NCI-H226 (cell line): Measurements from ENCODE around the gene CISD3.
"Not testable (repeated sequence)": the region's sequence is repeated elsewhere in the genome, so short reads cannot be mapped to it uniquely, and the experiment has no call there.

Experiments
- DNase-seq: peaks from one replicate; pipeline ENCODE4 v3.0.0-alpha.2; 2015

The CISD3 gene

GRCh38 chr17:38709104-38709820 is 20.9 kb upstream of the CISD3 start:
- DNase-seq, result no peak

DNA sequence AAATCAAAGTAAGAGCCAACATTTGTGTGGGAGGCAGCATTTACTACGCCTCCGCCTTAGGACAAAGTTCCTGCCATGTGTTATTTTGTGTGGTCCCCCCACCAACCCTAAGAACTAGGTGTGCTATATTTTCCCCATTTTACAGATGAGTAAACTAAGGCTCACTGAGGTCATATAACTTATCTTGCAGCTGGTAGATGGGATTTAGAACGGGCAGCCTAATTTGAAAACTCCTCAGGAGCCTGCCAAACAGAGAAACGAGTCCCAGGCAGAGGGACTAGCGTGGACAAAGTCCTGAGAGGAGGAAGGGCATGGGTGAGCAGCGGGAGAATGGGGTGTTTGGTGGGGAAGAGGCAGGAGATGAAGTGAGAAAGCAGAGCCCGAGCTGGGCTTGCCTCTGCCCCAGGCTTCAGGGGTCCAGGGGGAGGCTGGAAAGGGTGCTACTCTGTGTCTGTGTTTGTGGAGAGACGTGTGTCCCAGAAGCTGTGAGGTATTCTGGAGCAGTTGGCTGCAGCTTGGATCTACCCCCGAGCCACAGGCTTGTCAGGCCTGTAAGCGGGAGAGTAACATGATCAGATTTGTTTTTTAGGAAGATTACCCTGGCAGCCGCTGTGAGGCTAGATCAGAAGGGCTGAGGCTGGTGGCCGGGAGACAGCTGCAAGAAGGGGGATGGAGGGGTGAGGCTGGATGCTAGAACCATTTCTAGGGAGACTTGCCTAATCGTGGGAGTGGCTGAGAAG is 20.1 kb upstream of the CISD3 start:
- DNase-seq, result no peak

GRCh38 chr17:38710604-38710962 is 19.6 kb upstream of the CISD3 start:
- no peak for DNase-seq

- no peak for DNase-seq
Observed at GRCh38 chr17:38710985-38711384, 19.2 kb upstream of the CISD3 start.

- DNase-seq, result no peak
Observed at GRCh38 chr17:38711792-38712571, 18.2 kb upstream of the CISD3 start.

DNA sequence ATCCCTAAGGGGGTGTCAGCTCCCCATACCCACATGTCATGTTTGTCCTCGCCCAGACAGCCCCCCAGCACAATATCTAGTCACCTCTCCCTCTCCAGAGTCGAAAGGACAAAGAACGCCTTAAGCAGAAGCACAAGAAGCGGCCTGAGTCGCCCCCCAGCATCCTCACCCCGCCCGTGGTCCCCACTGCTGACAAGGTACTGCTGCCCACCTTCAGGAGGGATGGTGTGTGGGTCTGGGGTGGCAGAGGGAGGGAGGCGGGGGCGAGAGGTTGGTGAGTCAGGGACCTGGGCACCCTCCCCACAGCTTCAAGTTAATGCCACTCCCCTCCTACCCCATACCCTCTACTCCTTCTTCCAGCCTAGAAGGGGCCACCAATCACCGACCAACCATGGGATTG is 17.5 kb upstream of the CISD3 start:
- DNase-seq, result no peak

DNA sequence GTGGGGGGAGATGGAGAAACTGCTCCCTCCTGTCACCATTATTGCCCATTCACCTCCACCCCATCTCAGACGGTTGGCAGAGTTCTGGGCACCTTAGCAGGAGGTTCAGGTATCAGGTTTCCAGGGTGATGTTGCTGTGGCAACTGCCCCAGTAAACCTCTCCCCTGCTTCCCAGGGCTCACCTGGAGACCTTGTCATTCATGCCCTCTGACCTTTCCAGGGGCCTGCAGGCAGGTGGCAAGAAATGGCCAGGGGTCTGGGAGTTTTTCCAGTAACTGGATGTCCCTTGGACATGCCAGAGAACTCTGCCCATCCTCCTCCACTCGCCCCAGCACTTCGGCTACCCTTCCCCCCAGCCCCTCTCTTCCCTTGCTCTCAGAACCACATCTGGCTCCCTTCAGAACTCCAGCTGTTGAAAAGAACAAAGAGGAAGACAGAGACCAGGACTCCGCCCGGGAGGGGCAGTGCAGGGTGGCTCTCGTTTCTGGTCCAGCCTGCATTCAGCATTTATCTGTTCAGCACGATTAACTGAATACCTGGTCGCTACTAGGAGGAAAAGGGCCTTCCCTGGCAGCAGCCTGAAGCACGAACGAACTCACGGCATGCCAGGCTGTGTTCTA is 16.6 kb upstream of the CISD3 start:
- no peak for DNase-seq

GRCh38 chr17:38715216-38715943 is 14.8 kb upstream of the CISD3 start:
- no peak for DNase-seq

- DNase-seq, result no peak
Observed at GRCh38 chr17:38716368-38717005, 13.7 kb upstream of the CISD3 start.

DNA sequence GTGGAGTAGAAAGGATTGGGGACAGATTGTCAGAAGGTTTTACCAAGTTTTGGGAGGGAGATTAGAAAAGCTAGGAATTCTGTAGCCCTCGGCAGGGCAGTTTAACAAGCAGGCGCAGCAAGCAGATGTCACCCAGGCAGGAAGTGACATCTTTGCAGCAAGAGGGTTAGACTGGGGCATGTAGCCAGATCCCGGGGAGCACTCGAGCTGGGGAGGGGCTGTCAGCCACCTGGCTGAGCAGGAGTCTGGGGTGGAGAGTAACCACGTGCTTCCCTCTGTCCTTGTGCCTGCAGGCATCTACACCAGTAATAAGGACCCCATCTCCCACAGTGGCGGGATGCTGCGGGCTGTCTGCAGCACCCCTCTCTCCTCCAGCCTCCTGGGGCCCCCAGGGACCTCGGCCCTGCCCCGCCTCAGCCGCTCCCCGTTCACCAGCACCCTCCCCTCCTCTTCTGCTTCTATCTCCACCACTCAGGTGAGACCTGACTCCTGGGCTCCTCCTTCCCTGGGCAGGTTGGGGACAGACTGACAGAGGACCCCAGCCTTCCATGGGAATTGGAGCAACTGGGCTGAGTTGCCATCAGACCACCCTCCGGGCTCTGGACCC is 12.9 kb upstream of the CISD3 start:
- no peak for DNase-seq

DNA sequence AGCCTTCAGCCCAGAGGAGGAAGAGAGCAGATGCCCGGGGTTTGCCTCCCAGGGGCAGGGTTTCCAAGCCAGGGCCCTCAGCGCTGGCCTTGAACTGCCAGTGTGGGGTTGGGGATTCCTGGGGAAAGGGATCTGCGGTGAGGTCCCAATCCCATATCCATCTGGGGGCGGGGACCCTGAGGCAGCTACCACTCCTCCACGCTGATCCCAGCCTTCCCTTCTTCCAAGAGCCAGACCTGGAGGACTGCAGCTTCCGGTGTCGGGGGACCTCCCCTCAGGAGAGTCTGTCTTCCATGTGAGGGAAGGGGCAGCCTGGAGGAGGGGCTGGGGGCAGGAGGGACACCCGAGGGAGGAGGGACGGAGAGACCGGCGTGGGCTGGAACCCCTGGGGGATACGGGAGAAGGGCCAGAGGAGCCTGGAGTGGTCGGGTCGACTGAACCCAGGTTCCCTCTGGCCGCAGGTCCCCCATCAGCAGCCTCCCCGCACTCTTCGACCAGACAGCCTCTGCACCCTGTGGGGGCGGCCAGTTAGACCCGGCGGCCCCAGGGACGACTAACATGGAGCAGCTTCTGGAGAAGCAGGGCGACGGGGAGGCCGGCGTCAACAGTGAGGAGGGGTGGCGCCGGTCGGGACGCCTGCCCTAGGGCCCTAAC is 10.7 kb upstream of the CISD3 start:
- DNase-seq, result no peak

GRCh38 chr17:38719943-38720641 is 10.0 kb upstream of the CISD3 start:
- DNase-seq, result no peak

DNA sequence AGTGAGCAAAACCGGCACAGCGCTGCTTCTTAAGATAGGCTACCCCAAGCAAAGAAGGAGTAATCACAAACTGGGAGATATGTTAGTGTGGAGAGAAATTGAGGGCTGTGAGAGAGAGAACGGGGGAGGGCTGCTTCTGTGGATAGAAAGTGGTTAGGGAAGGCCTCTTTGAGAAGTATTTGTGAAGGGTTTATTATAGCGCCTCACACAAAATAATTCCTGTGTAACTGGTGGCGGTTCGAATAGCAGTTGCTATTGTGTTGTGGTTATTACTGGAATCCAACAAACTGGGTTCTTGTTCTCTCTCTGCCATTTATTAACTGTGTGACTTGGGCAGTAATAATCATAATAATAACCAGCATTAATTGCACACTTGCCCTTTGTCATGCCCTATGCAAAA is 9.2 kb upstream of the CISD3 start:
- no peak for DNase-seq

DNA sequence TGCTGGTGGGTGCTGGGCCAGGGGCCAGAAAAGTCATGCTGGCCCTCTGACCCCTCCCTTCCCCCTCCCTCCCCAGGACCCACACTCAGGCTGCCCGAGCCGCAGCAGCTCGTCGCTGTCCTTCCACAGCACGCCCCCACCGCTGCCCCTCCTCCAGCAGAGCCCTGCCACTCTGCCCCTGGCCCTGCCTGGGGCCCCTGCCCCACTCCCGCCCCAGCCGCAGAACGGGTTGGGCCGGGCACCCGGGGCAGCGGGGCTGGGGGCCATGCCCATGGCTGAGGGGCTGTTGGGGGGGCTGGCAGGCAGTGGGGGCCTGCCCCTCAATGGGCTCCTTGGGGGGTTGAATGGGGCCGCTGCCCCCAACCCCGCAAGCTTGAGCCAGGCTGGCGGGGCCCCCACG is 8.3 kb upstream of the CISD3 start:
- no peak for DNase-seq

GRCh38 chr17:38724337-38724988 is 5.7 kb upstream of the CISD3 start:
- DNase-seq, result no peak

DNA sequence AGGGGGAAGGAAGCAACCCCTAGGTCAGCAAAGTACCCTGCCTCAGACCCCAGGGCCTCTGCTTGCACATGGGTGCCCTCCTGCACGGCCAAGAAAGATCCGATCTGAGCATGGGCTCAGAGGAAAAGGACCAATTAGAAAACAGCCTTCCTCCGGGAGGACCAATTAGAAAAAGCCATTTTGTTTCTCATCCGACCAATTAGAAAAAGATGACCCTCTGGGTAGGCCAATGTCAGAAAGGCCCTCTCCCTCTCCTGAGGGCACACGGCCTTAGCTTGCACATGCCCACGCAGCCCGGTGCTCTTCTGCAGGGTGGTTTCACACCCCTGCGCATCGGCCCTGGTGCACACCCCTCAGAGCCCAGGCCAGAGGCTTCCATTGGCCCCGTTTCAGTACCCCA is 5.1 kb upstream of the CISD3 start:
- DNase-seq, result no peak

DNA sequence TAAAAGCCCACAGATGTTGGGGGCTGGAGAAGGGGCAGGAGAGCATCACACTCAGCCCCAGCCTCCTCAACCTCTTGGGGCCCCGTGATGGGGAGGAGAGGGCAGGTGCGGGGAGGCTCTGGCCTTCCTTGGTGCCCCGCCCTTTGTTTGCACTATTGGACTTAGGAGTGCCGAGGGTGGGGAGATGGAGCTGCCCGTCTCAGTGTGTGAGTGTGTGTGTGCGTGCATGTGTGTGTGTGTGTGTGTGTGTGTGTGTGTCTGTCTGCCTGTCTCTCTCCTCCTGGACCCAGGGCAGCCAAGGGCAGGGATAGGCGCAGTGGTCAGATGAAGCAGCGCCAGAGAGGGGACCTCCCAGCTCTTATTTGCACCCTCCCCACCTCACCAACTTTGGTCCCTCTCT is 4.0 kb upstream of the CISD3 start:
- DNase-seq, result not testable (repeated sequence)

DNA sequence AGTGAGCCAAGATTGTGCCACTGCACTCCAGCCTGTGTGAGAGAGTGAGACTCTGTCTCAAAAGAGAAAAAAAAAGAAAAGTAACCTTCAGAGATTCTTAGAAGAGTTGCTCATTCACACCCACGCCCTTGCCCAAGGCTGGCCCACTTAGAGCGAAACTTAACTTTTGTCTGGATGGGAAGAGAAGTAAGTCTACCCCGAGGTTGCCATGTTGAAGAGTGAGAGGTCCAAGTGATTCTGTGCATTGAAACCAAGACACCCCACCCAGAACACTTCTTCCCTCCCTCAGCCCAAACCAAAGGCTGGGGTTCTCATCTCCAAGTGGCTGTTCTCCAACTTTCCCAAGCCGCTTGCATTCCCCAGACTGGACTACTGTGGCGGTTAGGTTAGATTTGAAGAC is 2.4 kb upstream of the CISD3 start:
- no peak for DNase-seq

- no peak for DNase-seq
Observed at GRCh38 chr17:38728290-38728831, 1.8 kb upstream of the CISD3 start.

DNA sequence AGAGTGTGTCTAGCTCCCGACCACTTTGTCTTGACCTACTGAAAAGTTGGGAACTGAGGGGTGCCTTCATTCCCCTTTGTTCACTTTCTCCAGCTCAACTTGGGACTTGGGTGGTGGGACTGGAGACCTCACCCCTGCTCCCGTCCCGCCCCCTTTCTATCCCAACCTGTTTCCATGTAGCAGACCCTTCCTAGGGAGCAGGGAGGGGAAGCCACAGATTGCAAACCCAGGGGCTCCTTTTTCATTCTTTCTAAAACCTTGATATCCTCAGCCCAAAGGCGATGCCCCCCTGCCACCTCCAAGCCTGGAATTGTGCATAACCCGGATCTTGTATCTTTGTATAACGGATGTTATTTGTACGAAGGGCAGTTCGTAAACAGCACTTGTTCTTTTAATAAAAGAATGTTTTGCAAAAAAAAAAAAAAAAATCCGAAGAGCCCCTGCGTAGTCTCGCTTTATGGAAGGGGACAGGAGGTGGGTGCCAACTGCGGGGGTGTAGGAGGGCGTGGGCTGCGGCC is 714 bp upstream of the CISD3 start:
- DNase-seq, result no peak
